ENCODE results near the gene FAR1. TPM values are rescaled to one million over a fixed set of nuclear protein-coding genes. Genes with fewer than 3 reads are reported as not detected.

Gene FAR1
- total and polyA plus RNA-seq, 7 experiments from 2014 or later = 6.9 to 53.7 (median 32.0) TPM

GRCh38 chr11:13697710-13698109 is 29.2 kb downstream of the FAR1 start:
- H3K4me1 Mint-ChIP-seq = peaks cover 0 to 17% (median 13%) of the 10 kb centered on the region in 7 donors
- H3K36me3 Mint-ChIP-seq = peaks cover 4 to 46% (median 21%) of the 10 kb centered on the region in 5 donors
- H3K9me3 ChIP-seq (ENCODE audit: control insufficient read depth in 2 of 3, low read length in 3 of 3) = no peaks in the 10 kb centered on the region
- ATAC-seq (no peak), DNase-seq (no peak)
- H3K4me3 ChIP-seq (ENCODE audit: low read length) = no peak overlapping the region
- ChIA-PET CTCF (no interaction called here), POLR2A (no interaction called here)
- no peaks in the 10 kb centered on the region for H3K27me3 ChIP-seq (ENCODE audit: control insufficient read depth in 2 of 2, insufficient read depth in 2 of 2, low read length in 2 of 2)
- intact Hi-C loops (cut with micrococcal nuclease) = no loop called here
- peaks cover 0 to 21% (median 0%) of the 10 kb centered on the region in 3 experiments for H3K36me3 ChIP-seq (ENCODE audit: control insufficient read depth in 2 of 3, insufficient read depth in 3 of 3, low read length in 3 of 3)
- H3K27ac Mint-ChIP-seq = no peak overlapping the region
- no peaks in the 10 kb centered on the region for H3K4me1 ChIP-seq (ENCODE audit: control insufficient read depth in 2 of 2, insufficient read depth in 2 of 2, low read length in 2 of 2)
- H3K4me3 Mint-ChIP-seq = no peak overlapping the region
- H3K27me3 Mint-ChIP-seq = no peaks in the 10 kb centered on the region
- no peak overlapping the region for H3K27ac ChIP-seq (ENCODE audit: low read depth, low read length)
- no peaks in the 10 kb centered on the region for H3K9me3 Mint-ChIP-seq

- Mint-ChIP-seq H3K9me3 (no peaks in the 10 kb centered on the region), H3K27me3 (no peaks in the 10 kb centered on the region), H3K36me3 (peaks cover 7 to 49% (median 25%) of the 10 kb centered on the region in 5 donors), H3K4me1 (peaks cover 0 to 14% (median 12%) of the 10 kb centered on the region in 7 donors), H3K27ac (no peak overlapping the region), H3K4me3 (no peak overlapping the region)
- ChIA-PET POLR2A (no interaction called here), CTCF (interaction anchor here (0.8 kb wide), 1 partner anchor 13 kb away, joined by 3 read pairs; no protein-coding TSS in a partner anchor)
- Histone ChIP-seq H3K27me3 (ENCODE audit: control insufficient read depth in 2 of 2, insufficient read depth in 2 of 2, low read length in 2 of 2) (no peaks in the 10 kb centered on the region), H3K36me3 (ENCODE audit: control insufficient read depth in 2 of 3, insufficient read depth in 3 of 3, low read length in 3 of 3) (peaks cover 0 to 21% (median 0%) of the 10 kb centered on the region in 3 experiments), H3K9me3 (ENCODE audit: control insufficient read depth in 2 of 3, low read length in 3 of 3) (no peaks in the 10 kb centered on the region), H3K4me3 (ENCODE audit: low read length) (no peak overlapping the region), H3K4me1 (ENCODE audit: control insufficient read depth in 2 of 2, insufficient read depth in 2 of 2, low read length in 2 of 2) (no peaks in the 10 kb centered on the region), H3K27ac (ENCODE audit: low read depth, low read length) (no peak overlapping the region)
- no peak for ATAC-seq
- intact Hi-C loops (cut with micrococcal nuclease) = no loop called here
- no peak for DNase-seq
Measured at GRCh38 chr11:13698132-13698531, 29.7 kb downstream of the FAR1 start.

- H3K27ac Mint-ChIP-seq = no peak overlapping the region
- intact Hi-C loops (cut with micrococcal nuclease) = no loop called here
- no peak for DNase-seq
- no peak overlapping the region for H3K27ac ChIP-seq (ENCODE audit: low read depth, low read length)
- ChIA-PET POLR2A (no interaction called here), CTCF (interaction anchor here (0.8 kb wide), 1 partner anchor 12 kb away, joined by 3 read pairs; no protein-coding TSS in a partner anchor)
- no peak for ATAC-seq
- peaks cover 0 to 21% (median 0%) of the 10 kb centered on the region in 3 experiments for H3K36me3 ChIP-seq (ENCODE audit: control insufficient read depth in 2 of 3, insufficient read depth in 3 of 3, low read length in 3 of 3)
- H3K4me3 Mint-ChIP-seq = no peak overlapping the region
- H3K27me3 Mint-ChIP-seq = no peaks in the 10 kb centered on the region
- H3K4me1 ChIP-seq (ENCODE audit: control insufficient read depth in 2 of 2, insufficient read depth in 2 of 2, low read length in 2 of 2) = no peaks in the 10 kb centered on the region
- no peaks in the 10 kb centered on the region for H3K27me3 ChIP-seq (ENCODE audit: control insufficient read depth in 2 of 2, insufficient read depth in 2 of 2, low read length in 2 of 2)
- H3K36me3 Mint-ChIP-seq = peaks cover 7 to 49% (median 25%) of the 10 kb centered on the region in 5 donors
- H3K9me3 ChIP-seq (ENCODE audit: control insufficient read depth in 2 of 3, low read length in 3 of 3) = no peaks in the 10 kb centered on the region
- no peak overlapping the region for H3K4me3 ChIP-seq (ENCODE audit: low read length)
- H3K4me1 Mint-ChIP-seq = peaks cover 0 to 7% (median 3%) of the 10 kb centered on the region in 7 donors
- no peaks in the 10 kb centered on the region for H3K9me3 Mint-ChIP-seq
Measured at GRCh38 chr11:13699041-13699440, 30.6 kb downstream of the FAR1 start.

GRCh38 chr11:13699870-13700269 is 31.4 kb downstream of the FAR1 start:
- ATAC-seq (no peak), DNase-seq (no peak)
- Mint-ChIP-seq H3K4me1 (peaks cover 0 to 7% (median 0%) of the 10 kb centered on the region in 7 donors), H3K27ac (no peak overlapping the region), H3K27me3 (no peaks in the 10 kb centered on the region), H3K9me3 (no peaks in the 10 kb centered on the region), H3K4me3 (no peak overlapping the region), H3K36me3 (peaks cover 7 to 48% (median 26%) of the 10 kb centered on the region in 5 donors)
- H3K27me3 ChIP-seq (ENCODE audit: control insufficient read depth in 2 of 2, insufficient read depth in 2 of 2, low read length in 2 of 2) = no peaks in the 10 kb centered on the region
- no peaks in the 10 kb centered on the region for H3K9me3 ChIP-seq (ENCODE audit: control insufficient read depth in 2 of 3, low read length in 3 of 3)
- intact Hi-C loops (cut with micrococcal nuclease) = no loop called here
- no peaks in the 10 kb centered on the region for H3K4me1 ChIP-seq (ENCODE audit: control insufficient read depth in 2 of 2, insufficient read depth in 2 of 2, low read length in 2 of 2)
- ChIA-PET CTCF (no interaction called here), POLR2A (no interaction called here)
- H3K4me3 ChIP-seq (ENCODE audit: low read length) = no peak overlapping the region
- peaks cover 0 to 21% (median 0%) of the 10 kb centered on the region in 3 experiments for H3K36me3 ChIP-seq (ENCODE audit: control insufficient read depth in 2 of 3, insufficient read depth in 3 of 3, low read length in 3 of 3)
- H3K27ac ChIP-seq (ENCODE audit: low read depth, low read length) = no peak overlapping the region

GRCh38 chr11:13701506-13701905 is 33.0 kb downstream of the FAR1 start:
- Histone ChIP-seq H3K9me3 (ENCODE audit: control insufficient read depth in 2 of 3, low read length in 3 of 3) (no peaks in the 10 kb centered on the region), H3K4me3 (ENCODE audit: low read length) (no peak overlapping the region), H3K36me3 (ENCODE audit: control insufficient read depth in 2 of 3, insufficient read depth in 3 of 3, low read length in 3 of 3) (peaks cover 0 to 11% (median 0%) of the 10 kb centered on the region in 3 experiments), H3K4me1 (ENCODE audit: control insufficient read depth in 2 of 2, insufficient read depth in 2 of 2, low read length in 2 of 2) (no peaks in the 10 kb centered on the region), H3K27ac (ENCODE audit: low read depth, low read length) (no peak overlapping the region), H3K27me3 (ENCODE audit: control insufficient read depth in 2 of 2, insufficient read depth in 2 of 2, low read length in 2 of 2) (no peaks in the 10 kb centered on the region)
- intact Hi-C loops (cut with micrococcal nuclease) = no loop called here
- Mint-ChIP-seq H3K36me3 (peaks cover 7 to 41% (median 20%) of the 10 kb centered on the region in 5 donors), H3K4me1 (peaks cover 0 to 5% (median 0%) of the 10 kb centered on the region in 7 donors), H3K27ac (no peak overlapping the region), H3K27me3 (no peaks in the 10 kb centered on the region), H3K4me3 (no peak overlapping the region), H3K9me3 (no peaks in the 10 kb centered on the region)
- ChIA-PET POLR2A (interaction anchor here (0.7 kb wide), 1 partner anchor 239 kb away, joined by 5 read pairs; no protein-coding TSS in a partner anchor), CTCF (no interaction called here)
- ATAC-seq (no peak), DNase-seq (no peak)

GRCh38 chr11:13702071-13702470 is 33.6 kb downstream of the FAR1 start:
- H3K9me3 Mint-ChIP-seq = no peaks in the 10 kb centered on the region
- intact Hi-C loops (cut with micrococcal nuclease) = no loop called here
- ATAC-seq = no peak

GRCh38 chr11:13705710-13706109 is 37.2 kb downstream of the FAR1 start:
- Histone ChIP-seq H3K4me3 (ENCODE audit: low read length) (no peak overlapping the region), H3K36me3 (ENCODE audit: control insufficient read depth in 2 of 3, insufficient read depth in 3 of 3, low read length in 3 of 3) (peaks cover 0 to 24% (median 0%) of the 10 kb centered on the region in 3 experiments), H3K4me1 (ENCODE audit: control insufficient read depth in 2 of 2, insufficient read depth in 2 of 2, low read length in 2 of 2) (no peaks in the 10 kb centered on the region), H3K27ac (ENCODE audit: low read depth, low read length) (no peak overlapping the region), H3K9me3 (ENCODE audit: control insufficient read depth in 2 of 3, low read length in 3 of 3) (no peaks in the 10 kb centered on the region), H3K27me3 (ENCODE audit: control insufficient read depth in 2 of 2, insufficient read depth in 2 of 2, low read length in 2 of 2) (no peaks in the 10 kb centered on the region)
- DNase-seq (no peak), ATAC-seq (no peak)
- peaks cover 7 to 45% (median 20%) of the 10 kb centered on the region in 5 donors for H3K36me3 Mint-ChIP-seq
- no peaks in the 10 kb centered on the region for H3K9me3 Mint-ChIP-seq
- H3K4me1 Mint-ChIP-seq = no peaks in the 10 kb centered on the region
- intact Hi-C loops (cut with micrococcal nuclease) = no loop called here
- CTCF ChIA-PET = no interaction called here
- no peak overlapping the region for H3K4me3 Mint-ChIP-seq
- no peak overlapping the region for H3K27ac Mint-ChIP-seq
- POLR2A ChIA-PET = no interaction called here
- H3K27me3 Mint-ChIP-seq = no peaks in the 10 kb centered on the region

More at GRCh38 chr11:13702071-13702470, 33.6 kb downstream of the FAR1 start:
- H3K9me3 ChIP-seq (ENCODE audit: control insufficient read depth in 2 of 3, low read length in 3 of 3) = no peaks in the 10 kb centered on the region
- no peak for DNase-seq
- H3K27ac Mint-ChIP-seq = no peak overlapping the region
- ChIA-PET CTCF (no interaction called here), POLR2A (interaction anchor here (0.7 kb wide), 1 partner anchor 240 kb away, joined by 5 read pairs; no protein-coding TSS in a partner anchor)
- H3K36me3 ChIP-seq (ENCODE audit: control insufficient read depth in 2 of 3, insufficient read depth in 3 of 3, low read length in 3 of 3) = peaks cover 0 to 6% (median 0%) of the 10 kb centered on the region in 3 experiments
- no peak overlapping the region for H3K4me3 ChIP-seq (ENCODE audit: low read length)
- peaks cover 7 to 41% (median 20%) of the 10 kb centered on the region in 5 donors for H3K36me3 Mint-ChIP-seq
- no peak overlapping the region for H3K4me3 Mint-ChIP-seq
- no peaks in the 10 kb centered on the region for H3K27me3 Mint-ChIP-seq
- H3K27me3 ChIP-seq (ENCODE audit: control insufficient read depth in 2 of 2, insufficient read depth in 2 of 2, low read length in 2 of 2) = no peaks in the 10 kb centered on the region
- no peaks in the 10 kb centered on the region for H3K4me1 ChIP-seq (ENCODE audit: control insufficient read depth in 2 of 2, insufficient read depth in 2 of 2, low read length in 2 of 2)
- peaks cover 0 to 5% (median 0%) of the 10 kb centered on the region in 7 donors for H3K4me1 Mint-ChIP-seq
- no peak overlapping the region for H3K27ac ChIP-seq (ENCODE audit: low read depth, low read length)
